ENCODE data around the gene GLIS1. TPM values are rescaled to one million over a fixed set of nuclear protein-coding genes. Genes with fewer than 3 reads are reported as not detected.
A peak's percentile ranks its signal among the peaks of the same experiment; 100 is the strongest.

The GLIS1 gene
- total RNA-seq, 1 donor: 1.6 TPM

DNA sequence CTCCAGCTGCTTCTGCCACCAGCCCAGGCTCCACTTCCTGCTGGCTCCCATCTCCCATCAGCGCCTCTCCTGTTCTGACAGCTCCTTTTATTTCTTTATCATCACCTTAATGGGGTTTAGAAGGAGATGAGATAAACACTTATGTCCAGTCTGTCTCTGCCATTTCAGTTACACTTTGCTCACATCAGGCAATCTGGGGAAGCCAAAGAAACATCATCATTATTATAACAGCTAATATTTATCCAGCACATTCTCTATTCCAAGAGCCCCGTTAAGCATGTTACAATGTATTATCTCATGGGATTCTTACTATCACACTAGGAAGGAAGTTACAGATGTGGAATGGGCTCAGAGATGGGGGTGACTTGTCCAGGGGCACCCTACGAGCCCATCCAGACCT lies 248.6 kb downstream of the GLIS1 start:
- DNase-seq (ENCODE audit: low read depth): no peak
- TF ChIP-seq, protein P1, sequence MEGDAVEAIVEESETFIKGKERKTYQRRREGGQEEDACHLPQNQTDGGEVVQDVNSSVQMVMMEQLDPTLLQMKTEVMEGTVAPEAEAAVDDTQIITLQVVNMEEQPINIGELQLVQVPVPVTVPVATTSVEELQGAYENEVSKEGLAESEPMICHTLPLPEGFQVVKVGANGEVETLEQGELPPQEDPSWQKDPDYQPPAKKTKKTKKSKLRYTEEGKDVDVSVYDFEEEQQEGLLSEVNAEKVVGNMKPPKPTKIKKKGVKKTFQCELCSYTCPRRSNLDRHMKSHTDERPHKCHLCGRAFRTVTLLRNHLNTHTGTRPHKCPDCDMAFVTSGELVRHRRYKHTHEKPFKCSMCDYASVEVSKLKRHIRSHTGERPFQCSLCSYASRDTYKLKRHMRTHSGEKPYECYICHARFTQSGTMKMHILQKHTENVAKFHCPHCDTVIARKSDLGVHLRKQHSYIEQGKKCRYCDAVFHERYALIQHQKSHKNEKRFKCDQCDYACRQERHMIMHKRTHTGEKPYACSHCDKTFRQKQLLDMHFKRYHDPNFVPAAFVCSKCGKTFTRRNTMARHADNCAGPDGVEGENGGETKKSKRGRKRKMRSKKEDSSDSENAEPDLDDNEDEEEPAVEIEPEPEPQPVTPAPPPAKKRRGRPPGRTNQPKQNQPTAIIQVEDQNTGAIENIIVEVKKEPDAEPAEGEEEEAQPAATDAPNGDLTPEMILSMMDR (IDR thresholded peaks at IDR 0.05; ENCODE audit: insufficient read depth, low read length): no peak
- H3K4me3 ChIP-seq (ENCODE audit: low read depth, low read length): no peak overlapping the region

DNA sequence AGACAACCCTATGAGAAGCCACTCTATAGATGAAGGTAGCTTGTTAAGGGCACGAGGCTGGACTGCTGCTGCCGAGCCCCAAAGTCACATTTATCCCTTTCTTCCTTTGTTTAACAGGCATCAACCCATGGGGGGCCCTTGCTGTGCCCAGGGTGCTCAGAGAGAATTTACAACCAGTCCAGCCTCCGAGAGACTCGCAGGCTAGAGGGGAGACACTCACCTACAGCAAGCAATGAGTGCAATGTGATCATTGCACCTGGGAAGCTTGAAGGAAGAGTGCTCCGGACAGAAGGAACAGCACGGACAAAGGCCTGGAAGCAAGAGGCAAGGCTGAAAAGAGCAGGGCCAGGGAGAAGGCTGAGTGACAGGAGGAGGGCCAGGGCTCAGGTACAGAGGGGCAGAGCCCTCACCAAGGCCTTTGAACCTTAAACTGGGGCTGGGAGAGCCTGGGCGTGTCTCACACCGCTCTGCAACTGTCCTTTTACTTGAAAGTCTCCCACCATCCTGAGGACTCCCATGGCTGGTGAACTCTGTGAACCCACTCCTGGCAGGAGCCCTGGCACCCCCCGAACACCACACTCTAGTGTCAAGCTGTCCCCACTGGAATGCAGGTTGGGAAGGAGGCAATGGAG lies 252.5 kb downstream of the GLIS1 start:
- TF ChIP-seq, protein P1 (IDR thresholded peaks at IDR 0.05; ENCODE audit: insufficient read depth, low read length): no peak
- no peak overlapping the region for H3K4me3 ChIP-seq (ENCODE audit: low read depth, low read length)
- no peak for DNase-seq (ENCODE audit: low read depth)

DNA sequence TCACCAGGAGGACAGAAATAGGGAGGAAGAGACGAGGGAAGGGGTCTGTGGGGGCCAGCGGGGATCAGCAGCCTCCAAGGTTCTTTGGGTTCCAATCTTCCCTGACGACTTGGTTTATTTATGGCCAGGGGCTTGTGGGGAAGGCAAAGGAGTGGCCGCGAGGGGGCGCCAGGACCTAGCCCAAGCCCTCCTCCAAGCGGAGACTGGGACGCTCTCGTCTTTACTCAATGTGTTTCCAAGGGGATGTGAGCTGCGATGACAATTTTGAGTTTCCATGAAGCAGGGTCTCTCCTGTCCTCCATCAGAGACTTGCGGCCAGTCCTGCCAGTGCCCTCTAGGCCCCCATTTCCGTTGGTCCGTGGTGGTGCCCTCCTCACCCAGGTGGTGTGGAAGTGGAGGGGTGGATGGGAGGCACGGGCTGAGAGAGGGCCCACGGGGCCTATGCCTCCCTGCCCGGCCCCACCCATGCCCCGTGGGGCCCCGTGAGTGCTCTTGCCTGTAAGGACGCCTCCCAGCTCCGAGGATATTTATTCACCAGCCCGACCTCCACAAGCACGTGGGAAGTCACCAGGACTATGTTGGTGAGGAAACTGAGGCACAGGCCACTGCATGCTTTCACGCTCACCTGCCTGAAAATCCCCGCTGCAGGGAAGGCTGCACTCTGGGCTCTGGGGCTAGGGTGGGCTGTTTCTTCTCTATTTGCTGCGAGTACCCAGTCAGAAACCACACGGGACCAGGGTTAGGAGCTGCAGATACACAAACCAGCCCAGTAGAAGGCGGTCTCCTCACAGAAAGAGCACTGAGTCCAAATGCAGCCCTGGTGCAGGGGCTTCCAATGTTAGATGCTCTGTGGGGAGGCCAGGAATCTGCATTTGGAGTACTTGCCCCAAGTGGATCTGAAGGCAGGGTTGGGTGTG lies 253.2 kb downstream of the GLIS1 start:
- no peak overlapping the region for H3K4me3 ChIP-seq (ENCODE audit: low read depth, low read length)
- TF ChIP-seq, protein P1 (IDR thresholded peaks at IDR 0.05; ENCODE audit: insufficient read depth, low read length): peak; percentile 90
- peak; percentile 83 for DNase-seq (ENCODE audit: low read depth)

DNA sequence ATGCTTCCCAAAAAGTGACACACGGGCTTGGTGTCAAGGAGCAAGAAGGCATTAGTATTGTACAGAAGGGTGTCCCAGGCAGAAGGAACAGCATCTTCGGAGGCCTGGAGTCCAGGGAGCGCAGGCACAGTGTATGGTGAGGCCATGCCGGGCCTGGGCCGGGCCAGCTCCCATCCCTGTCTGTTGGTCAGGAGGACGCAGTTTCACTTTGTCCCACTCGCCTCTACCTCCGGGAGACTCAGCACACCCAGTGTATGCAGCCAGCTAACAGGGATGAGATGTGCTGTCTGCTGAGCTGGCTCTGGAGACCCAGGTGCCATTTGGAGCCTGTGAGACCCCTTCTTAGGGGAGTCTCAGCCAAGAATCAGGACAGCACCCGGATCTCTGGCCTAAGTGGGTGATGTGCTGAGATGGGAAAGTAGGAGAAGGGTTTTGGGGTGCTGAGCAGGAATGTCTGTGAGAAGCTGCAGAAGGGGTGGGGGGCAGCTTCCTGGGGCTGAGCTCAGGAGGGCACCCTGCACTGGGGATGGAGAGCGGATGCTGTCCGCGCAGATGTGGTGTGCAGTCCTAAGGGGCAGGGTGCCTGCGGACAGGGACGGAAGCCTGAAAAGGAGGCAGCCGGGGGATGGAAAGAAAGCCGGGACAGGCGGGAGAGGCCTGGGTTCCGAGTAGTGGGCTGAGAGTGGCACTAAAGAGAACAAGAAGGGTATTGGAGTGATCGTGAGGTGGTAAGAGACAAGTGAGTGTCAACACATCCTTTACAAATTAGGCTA lies 254.1 kb downstream of the GLIS1 start:
- no peak for DNase-seq (ENCODE audit: low read depth)
- H3K4me3 ChIP-seq (ENCODE audit: low read depth, low read length): no peak overlapping the region
- TF ChIP-seq, protein P1 (IDR thresholded peaks at IDR 0.05; ENCODE audit: insufficient read depth, low read length): no peak

DNA sequence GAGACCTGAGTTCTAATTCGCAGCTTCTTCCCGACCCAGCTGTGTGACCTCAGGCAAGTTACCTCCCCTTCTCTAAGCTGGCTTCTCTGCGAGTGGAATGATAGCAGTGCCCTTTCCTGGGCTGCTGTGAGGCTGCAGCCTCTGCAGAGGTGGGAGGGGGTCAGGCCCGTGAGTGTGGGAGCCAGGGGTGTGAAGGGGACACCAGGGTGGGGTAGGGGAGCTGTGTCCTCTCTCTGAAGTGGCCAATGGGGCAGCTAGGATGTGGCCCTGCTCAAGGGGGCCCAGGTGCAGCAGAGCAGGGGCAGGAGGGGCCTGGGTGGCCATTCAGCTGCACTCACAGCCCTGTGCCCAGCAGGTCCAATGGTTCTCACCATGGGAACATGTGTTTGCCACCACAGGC lies 255.3 kb downstream of the GLIS1 start:
- no peak for DNase-seq (ENCODE audit: low read depth)
- TF ChIP-seq, protein P1 (IDR thresholded peaks at IDR 0.05; ENCODE audit: insufficient read depth, low read length): no peak
- no peak overlapping the region for H3K4me3 ChIP-seq (ENCODE audit: low read depth, low read length)

DNA sequence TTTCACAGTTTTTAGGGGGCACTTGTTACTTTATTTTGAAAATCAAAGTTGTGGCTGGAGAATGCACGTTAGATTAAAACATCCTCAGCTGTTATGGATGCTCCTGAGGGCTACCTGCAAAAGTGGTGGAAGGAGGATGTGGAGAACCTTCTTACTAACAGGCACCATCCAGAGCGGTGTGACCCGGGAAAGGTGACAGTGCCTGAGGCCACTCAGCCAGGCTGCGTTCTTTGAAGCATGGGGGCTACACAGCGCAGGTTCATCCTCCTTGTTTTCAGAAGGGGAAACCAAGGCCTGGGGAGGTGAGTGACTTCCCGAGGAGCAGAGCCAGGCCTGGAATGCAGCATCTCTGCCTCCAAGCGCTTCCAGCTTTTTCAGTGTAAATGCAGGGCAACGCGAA lies 255.8 kb downstream of the GLIS1 start:
- no peak overlapping the region for H3K4me3 ChIP-seq (ENCODE audit: low read depth, low read length)
- TF ChIP-seq, protein P1 (IDR thresholded peaks at IDR 0.05; ENCODE audit: insufficient read depth, low read length): no peak
- no peak for DNase-seq (ENCODE audit: low read depth)
